H54 (cell line): Measurements from ENCODE around the gene LSM14A.

Experiments
- DNase-seq: peaks from one replicate; pipeline ENCODE4 v3.0.0; 2011; ENCODE audit warnings: low spot score, mixed read lengths; ENCODE audit not compliant: insufficient read length
- FAIRE-seq: peaks from 3 replicates; lab custom pipeline; 2011; peaks lifted over from hg19 to GRCh38; lab: Jason Lieb, UNC
- POLR2A ChIP-seq: IDR thresholded peaks from 2 replicates; pipeline ENCODE4 v1.6.1; 2011; ENCODE audit warnings: low read depth, mild to moderate bottlenecking, low read length

LSM14A gene

GRCh38 chr19:34218818-34219164, 46.5 kb downstream of the LSM14A start:
- FAIRE-seq (no peak), DNase-seq (no peak)
- TF ChIP-seq POLR2A, result no peak

- DNase-seq, result no peak
- no peak for TF ChIP-seq POLR2A
- FAIRE-seq, result peak; percentile 87
These were observed 48.3 kb downstream of the LSM14A start for GRCh38 chr19:34220472-34221063.

GRCh38 chr19:34222386-34222785, 50.1 kb downstream of the LSM14A start:
- no peak for TF ChIP-seq POLR2A
- no peak for DNase-seq
- FAIRE-seq, result no peak

GRCh38 chr19:34224996-34225658, 52.8 kb downstream of the LSM14A start:
- DNase-seq (no peak), FAIRE-seq (peak; percentile 15)
- no peak for TF ChIP-seq POLR2A

GRCh38 chr19:34225659-34226015, 53.3 kb downstream of the LSM14A start:
- FAIRE-seq (no peak), DNase-seq (no peak)
- TF ChIP-seq POLR2A, result no peak

- no peak for FAIRE-seq
- DNase-seq, result no peak
- TF ChIP-seq POLR2A, result no peak
These were observed 53.7 kb downstream of the LSM14A start for GRCh38 chr19:34226036-34226435.

GRCh38 chr19:34228347-34228746, 56.0 kb downstream of the LSM14A start:
- DNase-seq (no peak), FAIRE-seq (no peak)
- TF ChIP-seq POLR2A, result no peak

- no peak for TF ChIP-seq POLR2A
- DNase-seq (no peak), FAIRE-seq (no peak)
These were observed 56.5 kb downstream of the LSM14A start for GRCh38 chr19:34228762-34229161.

GRCh38 chr19:34229721-34230120, 57.4 kb downstream of the LSM14A start:
- no peak for TF ChIP-seq POLR2A
- DNase-seq (no peak), FAIRE-seq (no peak)

- no peak for TF ChIP-seq POLR2A
- no peak for FAIRE-seq
These were observed 58.5 kb downstream of the LSM14A start for GRCh38 chr19:34230820-34231219.

GRCh38 chr19:34231439-34231838, 59.1 kb downstream of the LSM14A start:
- no peak for FAIRE-seq
- no peak for DNase-seq
- no peak for TF ChIP-seq POLR2A

More at GRCh38 chr19:34230820-34231219, 58.5 kb downstream of the LSM14A start:
- DNase-seq, result no peak

- no peak for TF ChIP-seq POLR2A
- peak; percentile 89 for DNase-seq
- FAIRE-seq, result peak; percentile 80
These were observed 60.5 kb downstream of the LSM14A start for GRCh38 chr19:34232566-34233481.

- DNase-seq (no peak), FAIRE-seq (no peak)
- TF ChIP-seq POLR2A, result no peak
These were observed 63.2 kb downstream of the LSM14A start for GRCh38 chr19:34235425-34235940.
